Measurements from ENCODE around the gene RBSN.

GRCh38 chr3:15060029-15060428 is 38.9 kb downstream of the RBSN start:
- TF ChIP-seq CTCF (IDR thresholded peaks at IDR 0.05) = no peak
- TF ChIP-seq POLR2A (IDR thresholded peaks at IDR 0.05) = no peak
- TF ChIP-seq POLR2AphosphoS5 (IDR thresholded peaks at IDR 0.05; ENCODE audit: insufficient read depth in 1 of 2, low read depth in 1 of 2) = no peak

Data from vagina (tissue), 2 donors.